HepG2 (cell line): ENCODE measurements around the gene MLXIPL. TPM values are rescaled to one million over a fixed set of nuclear protein-coding genes. Genes with fewer than 3 reads are reported as not detected.

Experiments used
- FLYWCH1 ChIP-seq: sonication (generic); formaldehyde crosslinking; IDR thresholded peaks from 2 replicates; pipeline ENCODE4 v1.8.1; 2023; ENCODE audit warnings: mild to moderate bottlenecking, missing genetic modification reagents
- RBFOX2 ChIP-seq: fragments of 200-400 bp; formaldehyde crosslinking; IDR thresholded peaks from 2 replicates; pipeline ENCODE4 v1.6.1; 2017; ENCODE audit warnings: low read depth, mild to moderate bottlenecking, low read length
- SSRP1 ChIP-seq: IDR thresholded peaks from 2 replicates; pipeline ENCODE4 v1.6.1; 2016; ENCODE audit warnings: control low read depth
- TOPORS ChIP-seq: sonication (generic); formaldehyde crosslinking; IDR thresholded peaks from 2 replicates; pipeline ENCODE4 v1.8.0; 2023; ENCODE audit warnings: mild to moderate bottlenecking, missing genetic modification reagents
- ZNF768 ChIP-seq: sonication (generic); formaldehyde crosslinking; IDR thresholded peaks from 2 replicates; pipeline ENCODE4 v1.4.0; 2020; ENCODE audit warnings: missing genetic modification reagents
- polyA plus RNA-seq, 8 experiments: library from polyadenylated mRNA; depleted of rRNA in 3 of 8; stranded (reverse) in 7 of 8; unstranded in 1 of 8; fragments of >200 nt; fragmentation: Illumina TruSeq in 4 of 8; extraction: Trizol in 4 of 8; gene quantifications; 2 replicates each; pipeline versions ENCODE4 v1.2.1 to v1.2.3, GENCODE V29; 2011 to 2016; ENCODE audit warnings: low read depth in 4 of 8, missing spikeins in 1 of 8, mixed read lengths in 1 of 8; ENCODE audit not compliant: insufficient read depth in 1 of 8
- total RNA-seq, 5 experiments: library from RNA; depleted of rRNA; stranded (reverse); fragments of >200 nt; fragmentation: Illumina TruSeq; extraction: Trizol; gene quantifications; 2 replicates each; pipeline ENCODE4 v1.2.3, GENCODE V29; 2016; ENCODE audit warnings: low read depth in 1 of 5
- TF ChIP-seq, protein P1 (sequence below), 2 experiments: sonication (generic) in 1 of 2; formaldehyde crosslinking in 1 of 2; IDR thresholded peaks; 2 replicates each; pipeline versions ENCODE4 v1.4.0 to v1.6.1; 2016 to 2020; ENCODE audit warnings: borderline replicate concordance in 1 of 2, low read depth in 1 of 2, mild to moderate bottlenecking in 1 of 2, missing genetic modification reagents in 1 of 2
- TF ChIP-seq, protein P2 (sequence below): sonication (generic); formaldehyde crosslinking; IDR thresholded peaks from 2 replicates; pipeline ENCODE4 v1.4.0; 2020; ENCODE audit warnings: low read depth, mild to moderate bottlenecking, missing genetic modification reagents
- TF ChIP-seq, protein P3 (sequence below), 2 experiments: fragments of 450-650 bp in 1 of 2; sonication (generic) in 1 of 2; formaldehyde crosslinking in 1 of 2; IDR thresholded peaks; 2 replicates each; pipeline versions ENCODE4 v1.6.1 to v1.8.0; 2016 to 2022; ENCODE audit warnings: antibody characterized with exemption in 1 of 2, mild to moderate bottlenecking in 1 of 2, missing genetic modification reagents in 1 of 2
- TF ChIP-seq, protein P4 (sequence below): sonication (generic); formaldehyde crosslinking; IDR thresholded peaks from 2 replicates; pipeline ENCODE4 v1.4.0; 2020; ENCODE audit warnings: missing genetic modification reagents
- TF ChIP-seq, protein P5 (sequence below): sonication (generic); formaldehyde crosslinking; IDR thresholded peaks from 2 replicates; pipeline ENCODE4 v1.8.0; 2023; ENCODE audit warnings: mild to moderate bottlenecking, missing genetic modification reagents

Gene MLXIPL
- total and polyA plus RNA-seq, 2 of the 13 experiments (the other 11 are each of a cell fraction or from before 2014, with no cell fraction given), result 51.6 to 60.1 TPM

DNA sequence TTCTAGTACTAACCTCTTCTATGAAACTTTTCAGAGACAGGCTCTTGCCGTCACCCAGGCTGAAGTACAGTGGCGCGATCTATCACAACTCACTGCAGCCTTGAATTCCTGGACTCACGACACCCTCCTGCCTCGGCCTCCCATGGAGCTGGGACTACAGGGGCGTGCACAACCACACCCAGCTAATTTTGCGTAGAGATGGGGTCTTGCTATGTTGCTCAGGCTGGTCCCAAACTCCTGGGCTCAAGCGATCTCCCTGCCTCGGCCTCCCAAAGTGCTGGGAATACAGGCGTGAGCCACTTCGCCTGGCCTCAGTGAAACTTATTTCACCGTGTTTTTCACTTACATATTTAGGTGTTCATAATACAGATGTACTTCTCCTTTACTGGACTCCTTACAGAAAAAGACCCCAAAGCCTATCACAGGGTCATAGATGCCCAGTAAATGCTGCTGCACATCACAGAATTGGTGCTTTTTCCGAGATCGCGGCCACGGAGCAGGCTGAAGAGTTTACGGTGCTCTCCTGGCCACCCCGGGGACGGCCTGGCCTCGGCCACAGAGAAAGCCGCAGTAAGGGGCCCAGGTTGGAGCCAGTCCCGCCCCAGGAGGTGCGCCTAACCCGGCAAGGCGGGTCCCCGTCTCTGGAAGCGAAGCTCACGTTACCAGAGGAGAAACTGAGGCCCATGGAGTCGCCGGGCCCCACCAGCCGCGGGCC lies 46.5 kb downstream of the MLXIPL start (continued):
- TF ChIP-seq, protein P1, sequence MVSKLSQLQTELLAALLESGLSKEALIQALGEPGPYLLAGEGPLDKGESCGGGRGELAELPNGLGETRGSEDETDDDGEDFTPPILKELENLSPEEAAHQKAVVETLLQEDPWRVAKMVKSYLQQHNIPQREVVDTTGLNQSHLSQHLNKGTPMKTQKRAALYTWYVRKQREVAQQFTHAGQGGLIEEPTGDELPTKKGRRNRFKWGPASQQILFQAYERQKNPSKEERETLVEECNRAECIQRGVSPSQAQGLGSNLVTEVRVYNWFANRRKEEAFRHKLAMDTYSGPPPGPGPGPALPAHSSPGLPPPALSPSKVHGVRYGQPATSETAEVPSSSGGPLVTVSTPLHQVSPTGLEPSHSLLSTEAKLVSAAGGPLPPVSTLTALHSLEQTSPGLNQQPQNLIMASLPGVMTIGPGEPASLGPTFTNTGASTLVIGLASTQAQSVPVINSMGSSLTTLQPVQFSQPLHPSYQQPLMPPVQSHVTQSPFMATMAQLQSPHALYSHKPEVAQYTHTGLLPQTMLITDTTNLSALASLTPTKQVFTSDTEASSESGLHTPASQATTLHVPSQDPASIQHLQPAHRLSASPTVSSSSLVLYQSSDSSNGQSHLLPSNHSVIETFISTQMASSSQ (IDR thresholded peaks at IDR 0.05; ENCODE audit: low read depth), result no peak
- TF ChIP-seq, protein P1 (CRISPR knock-in tag; IDR thresholded peaks at IDR 0.05; ENCODE audit: borderline replicate concordance), result no peak
- TF ChIP-seq TOPORS (CRISPR knock-in tag), result no peak
- no peak for TF ChIP-seq ZNF768
- TF ChIP-seq, protein P2, sequence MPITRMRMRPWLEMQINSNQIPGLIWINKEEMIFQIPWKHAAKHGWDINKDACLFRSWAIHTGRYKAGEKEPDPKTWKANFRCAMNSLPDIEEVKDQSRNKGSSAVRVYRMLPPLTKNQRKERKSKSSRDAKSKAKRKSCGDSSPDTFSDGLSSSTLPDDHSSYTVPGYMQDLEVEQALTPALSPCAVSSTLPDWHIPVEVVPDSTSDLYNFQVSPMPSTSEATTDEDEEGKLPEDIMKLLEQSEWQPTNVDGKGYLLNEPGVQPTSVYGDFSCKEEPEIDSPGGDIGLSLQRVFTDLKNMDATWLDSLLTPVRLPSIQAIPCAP (CRISPR knock-in tag), result no peak
- TF ChIP-seq SSRP1 (CRISPR knock-in tag), result no peak
- TF ChIP-seq FLYWCH1, result no peak
- TF ChIP-seq, protein P3, sequence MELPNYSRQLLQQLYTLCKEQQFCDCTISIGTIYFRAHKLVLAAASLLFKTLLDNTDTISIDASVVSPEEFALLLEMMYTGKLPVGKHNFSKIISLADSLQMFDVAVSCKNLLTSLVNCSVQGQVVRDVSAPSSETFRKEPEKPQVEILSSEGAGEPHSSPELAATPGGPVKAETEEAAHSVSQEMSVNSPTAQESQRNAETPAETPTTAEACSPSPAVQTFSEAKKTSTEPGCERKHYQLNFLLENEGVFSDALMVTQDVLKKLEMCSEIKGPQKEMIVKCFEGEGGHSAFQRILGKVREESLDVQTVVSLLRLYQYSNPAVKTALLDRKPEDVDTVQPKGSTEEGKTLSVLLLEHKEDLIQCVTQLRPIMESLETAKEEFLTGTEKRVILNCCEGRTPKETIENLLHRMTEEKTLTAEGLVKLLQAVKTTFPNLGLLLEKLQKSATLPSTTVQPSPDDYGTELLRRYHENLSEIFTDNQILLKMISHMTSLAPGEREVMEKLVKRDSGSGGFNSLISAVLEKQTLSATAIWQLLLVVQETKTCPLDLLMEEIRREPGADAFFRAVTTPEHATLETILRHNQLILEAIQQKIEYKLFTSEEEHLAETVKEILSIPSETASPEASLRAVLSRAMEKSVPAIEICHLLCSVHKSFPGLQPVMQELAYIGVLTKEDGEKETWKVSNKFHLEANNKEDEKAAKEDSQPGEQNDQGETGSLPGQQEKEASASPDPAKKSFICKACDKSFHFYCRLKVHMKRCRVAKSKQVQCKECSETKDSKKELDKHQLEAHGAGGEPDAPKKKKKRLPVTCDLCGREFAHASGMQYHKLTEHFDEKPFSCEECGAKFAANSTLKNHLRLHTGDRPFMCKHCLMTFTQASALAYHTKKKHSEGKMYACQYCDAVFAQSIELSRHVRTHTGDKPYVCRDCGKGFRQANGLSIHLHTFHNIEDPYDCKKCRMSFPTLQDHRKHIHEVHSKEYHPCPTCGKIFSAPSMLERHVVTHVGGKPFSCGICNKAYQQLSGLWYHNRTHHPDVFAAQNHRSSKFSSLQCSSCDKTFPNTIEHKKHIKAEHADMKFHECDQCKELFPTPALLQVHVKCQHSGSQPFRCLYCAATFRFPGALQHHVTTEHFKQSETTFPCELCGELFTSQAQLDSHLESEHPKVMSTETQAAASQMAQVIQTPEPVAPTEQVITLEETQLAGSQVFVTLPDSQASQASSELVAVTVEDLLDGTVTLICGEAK (IDR thresholded peaks at IDR 0.05), result no peak
- TF ChIP-seq, protein P3 (CRISPR knock-in tag; IDR thresholded peaks at IDR 0.05), result peak; percentile 8; the same call in 1 of the 2 replicates
- no peak for TF ChIP-seq RBFOX2
- TF ChIP-seq, protein P4, sequence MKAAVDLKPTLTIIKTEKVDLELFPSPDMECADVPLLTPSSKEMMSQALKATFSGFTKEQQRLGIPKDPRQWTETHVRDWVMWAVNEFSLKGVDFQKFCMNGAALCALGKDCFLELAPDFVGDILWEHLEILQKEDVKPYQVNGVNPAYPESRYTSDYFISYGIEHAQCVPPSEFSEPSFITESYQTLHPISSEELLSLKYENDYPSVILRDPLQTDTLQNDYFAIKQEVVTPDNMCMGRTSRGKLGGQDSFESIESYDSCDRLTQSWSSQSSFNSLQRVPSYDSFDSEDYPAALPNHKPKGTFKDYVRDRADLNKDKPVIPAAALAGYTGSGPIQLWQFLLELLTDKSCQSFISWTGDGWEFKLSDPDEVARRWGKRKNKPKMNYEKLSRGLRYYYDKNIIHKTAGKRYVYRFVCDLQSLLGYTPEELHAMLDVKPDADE (CRISPR knock-in tag), result 0 out of 2 replicates have a peak, but pooled peaks have one; percentile 1
- TF ChIP-seq, protein P5, sequence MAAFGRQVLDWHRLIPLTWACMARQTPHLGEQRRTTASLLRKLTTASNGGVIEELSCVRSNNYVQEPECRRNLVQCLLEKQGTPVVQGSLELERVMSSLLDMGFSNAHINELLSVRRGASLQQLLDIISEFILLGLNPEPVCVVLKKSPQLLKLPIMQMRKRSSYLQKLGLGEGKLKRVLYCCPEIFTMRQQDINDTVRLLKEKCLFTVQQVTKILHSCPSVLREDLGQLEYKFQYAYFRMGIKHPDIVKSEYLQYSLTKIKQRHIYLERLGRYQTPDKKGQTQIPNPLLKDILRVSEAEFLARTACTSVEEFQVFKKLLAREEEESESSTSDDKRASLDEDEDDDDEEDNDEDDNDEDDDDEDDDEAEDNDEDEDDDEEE (CRISPR knock-in tag), result no peak; the same call in 1 of the 2 replicates
